Brain pericyte (primary cell): ENCODE measurements around the gene NEB.
"Not testable (repeated sequence)": the region's sequence is repeated elsewhere in the genome, so short reads cannot be mapped to it uniquely, and the experiment has no call there.

Experiments used
- DNase-seq: peaks from one replicate; pipeline ENCODE4 v3.0.0-alpha.2; 2012; ENCODE audit warnings: low read depth, low spot score

The NEB gene

DNA sequence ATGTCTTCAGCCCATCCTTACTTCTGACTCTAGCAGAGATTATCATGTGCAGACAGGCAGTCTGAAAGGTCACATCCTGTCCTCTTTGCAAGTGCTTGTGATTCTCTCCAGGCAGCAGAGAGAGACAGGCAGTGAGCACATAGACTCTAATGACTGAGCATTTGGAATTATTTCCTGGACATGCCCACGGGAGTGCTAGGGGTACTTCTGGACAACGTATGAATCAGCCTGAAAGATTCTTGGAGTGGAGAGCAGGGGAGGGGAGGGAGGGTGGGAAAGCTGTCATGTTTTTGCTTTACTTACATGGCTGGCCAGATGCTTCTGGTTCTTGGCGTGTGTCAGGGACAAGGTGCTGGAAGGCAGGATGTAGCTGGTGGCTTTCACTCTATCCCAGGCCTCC lies 174.0 kb downstream of the NEB start:
- DNase-seq: no peak

DNA sequence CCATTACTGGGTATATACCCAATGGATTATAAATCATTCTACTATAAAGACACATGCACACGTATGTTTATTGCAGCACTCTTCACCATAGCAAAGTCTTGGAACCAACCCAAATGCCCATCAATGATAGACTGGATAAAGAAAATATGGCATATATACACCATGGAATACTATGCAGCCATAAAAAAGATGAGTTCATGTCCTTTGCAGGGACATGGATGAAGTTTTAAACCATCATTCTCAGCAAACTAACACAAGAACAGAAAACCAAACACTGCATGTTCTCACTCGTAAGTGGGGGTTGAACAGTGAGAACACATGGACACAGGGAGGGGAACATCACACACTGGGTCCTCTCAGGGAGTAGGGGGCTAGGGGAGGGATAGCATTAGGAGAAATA lies 174.8 kb downstream of the NEB start:
- not testable (repeated sequence) for DNase-seq

DNA sequence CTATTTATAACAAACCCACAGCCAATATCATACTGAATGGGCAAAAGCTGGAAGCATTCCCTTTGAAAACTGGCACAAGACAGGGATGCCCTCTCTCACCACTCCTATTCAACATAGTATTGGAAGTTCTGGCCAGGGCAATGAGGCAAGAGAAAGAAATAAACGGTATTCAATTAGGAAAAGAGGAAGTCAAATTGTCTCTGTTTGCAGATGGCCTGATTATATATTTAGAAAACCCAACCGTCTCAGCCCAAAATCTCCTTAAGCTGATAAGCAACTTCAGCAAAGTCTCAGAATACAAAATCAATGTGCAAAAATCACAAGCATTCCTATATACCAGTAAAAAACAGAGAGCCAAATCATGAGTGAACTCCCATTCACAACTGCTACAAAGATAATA lies 176.4 kb downstream of the NEB start:
- DNase-seq: not testable (repeated sequence)

DNA sequence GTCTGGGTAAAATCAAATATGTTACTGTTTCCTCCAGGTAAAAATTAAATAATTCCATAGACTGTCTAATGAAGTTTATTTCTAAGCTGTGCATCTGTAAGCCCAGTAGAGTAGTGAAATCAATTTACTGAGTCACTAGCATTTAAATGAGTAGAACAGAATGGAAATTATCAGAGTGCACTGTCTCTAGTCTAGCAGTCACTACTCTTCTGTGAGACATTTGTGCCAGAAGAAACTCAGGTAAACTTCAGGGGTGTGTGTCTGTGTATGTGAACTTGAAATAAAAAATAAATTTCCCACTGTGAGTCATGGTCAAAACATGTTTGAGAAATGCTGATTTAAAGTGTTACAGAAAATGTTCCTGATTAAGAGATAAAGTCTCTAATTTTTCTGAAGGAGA lies 178.2 kb downstream of the NEB start:
- DNase-seq: no peak

DNA sequence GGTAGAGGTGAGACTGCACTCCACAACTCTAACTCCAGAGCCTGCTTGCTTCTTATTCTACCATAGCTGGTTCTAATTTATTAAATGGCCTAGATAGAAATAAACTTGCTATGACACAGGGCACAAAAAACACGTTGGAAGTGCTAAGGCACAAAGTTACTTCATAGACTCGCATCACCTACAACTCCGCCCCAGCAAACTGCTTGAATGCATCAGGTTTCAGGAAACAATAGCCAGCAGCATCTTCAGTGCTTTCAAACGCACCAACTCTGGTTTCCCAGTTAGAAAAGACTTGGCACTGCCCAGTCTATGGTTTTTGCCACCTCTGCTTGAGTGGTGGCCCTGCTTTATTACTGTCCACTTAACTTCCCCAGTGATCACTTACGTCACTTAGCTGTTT lies 182.0 kb downstream of the NEB start:
- no peak for DNase-seq

DNA sequence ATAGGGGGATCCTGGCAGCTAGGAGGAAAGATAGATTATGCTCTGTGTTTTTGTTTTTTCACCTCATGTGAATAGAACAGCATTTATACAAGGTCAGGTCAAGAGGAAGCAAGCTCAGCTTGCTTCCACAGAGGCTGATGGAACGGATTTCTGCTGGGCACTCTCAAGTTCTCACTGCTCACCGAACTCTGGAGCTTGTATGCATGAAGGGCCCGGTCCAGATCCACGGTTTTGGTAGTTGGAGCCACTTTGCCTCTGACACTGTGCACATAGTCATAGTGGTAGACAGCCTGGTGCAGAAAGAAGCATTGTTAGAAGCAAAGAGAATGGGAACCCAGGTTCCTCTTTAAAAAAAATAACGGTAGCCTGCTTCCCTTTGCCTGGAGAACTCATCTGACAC lies 182.7 kb downstream of the NEB start:
- no peak for DNase-seq

DNA sequence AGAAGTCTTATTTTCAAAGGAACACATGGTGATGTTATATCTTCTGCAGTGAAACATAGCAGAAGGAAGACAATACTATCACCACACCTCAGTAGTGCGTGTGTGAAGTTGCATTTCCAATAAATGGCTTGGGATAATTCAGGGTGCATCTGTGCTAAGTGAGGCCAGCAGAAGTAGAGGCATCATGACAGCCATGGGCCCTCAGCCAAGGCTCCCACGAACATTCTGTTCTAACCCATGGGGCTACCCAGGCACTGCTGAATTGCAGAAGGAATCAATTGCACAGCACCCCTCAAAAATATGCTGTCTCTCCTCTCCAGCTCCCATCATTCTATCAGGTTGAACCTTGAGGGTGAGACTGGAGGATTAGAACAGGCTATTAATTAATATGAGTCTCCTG lies 185.1 kb downstream of the NEB start:
- DNase-seq: no peak

DNA sequence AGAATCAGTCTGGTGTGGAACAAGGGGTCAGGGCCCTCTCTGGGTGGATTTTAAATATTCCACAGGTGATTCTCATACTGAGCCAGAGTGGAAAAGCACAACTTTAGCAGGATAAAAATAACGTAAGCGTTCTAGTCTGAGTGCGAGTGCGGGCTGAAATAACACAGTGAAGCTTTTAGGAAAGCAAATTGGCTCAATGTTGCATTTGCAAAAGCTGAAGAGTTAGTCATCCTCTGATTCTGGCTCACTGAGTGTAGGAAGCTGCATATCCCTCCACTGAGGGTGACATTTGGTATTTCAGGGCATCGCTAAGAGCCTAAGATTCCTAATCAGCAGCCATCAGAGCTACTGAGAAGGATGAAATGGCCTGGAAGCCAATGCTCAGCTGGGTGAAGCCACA lies 189.8 kb downstream of the NEB start:
- DNase-seq: no peak

DNA sequence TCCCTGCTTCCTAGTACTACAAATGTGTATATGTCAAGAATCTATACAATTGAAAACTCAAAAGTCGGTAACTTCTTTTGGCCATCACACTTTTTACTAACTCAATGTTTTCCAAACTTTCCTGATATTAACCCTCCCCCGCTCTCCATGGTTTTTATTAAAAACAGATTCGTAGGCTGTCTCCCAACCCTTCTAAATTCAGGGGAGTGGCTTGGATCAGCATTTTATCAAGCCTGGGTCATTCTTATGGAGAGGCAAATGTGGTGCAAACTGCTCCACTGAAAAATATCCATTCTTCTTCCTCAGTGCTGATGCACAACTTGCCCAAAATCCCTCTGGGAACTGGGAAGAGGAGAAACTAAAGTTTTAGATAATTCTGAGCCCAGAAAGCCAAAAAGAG lies 190.4 kb downstream of the NEB start:
- no peak for DNase-seq

DNA sequence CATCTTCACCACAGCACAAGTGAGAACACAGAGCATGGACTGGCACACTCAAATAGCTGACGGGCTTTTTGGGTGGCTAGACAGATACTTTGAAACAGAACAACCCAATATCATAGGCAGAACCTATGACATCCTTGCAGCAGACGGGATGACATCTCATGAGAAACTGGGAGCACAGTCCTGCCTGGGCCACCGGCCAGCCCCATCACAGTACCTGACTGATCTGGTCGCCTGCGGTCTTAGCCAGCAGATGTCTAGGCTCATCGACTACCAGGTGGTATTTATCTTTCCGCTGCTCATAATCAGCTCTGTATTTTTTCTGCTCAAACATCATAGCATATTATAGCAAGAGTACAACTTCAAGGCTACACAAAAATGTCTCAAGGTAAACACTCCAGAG lies 200.3 kb downstream of the NEB start:
- DNase-seq: no peak

DNA sequence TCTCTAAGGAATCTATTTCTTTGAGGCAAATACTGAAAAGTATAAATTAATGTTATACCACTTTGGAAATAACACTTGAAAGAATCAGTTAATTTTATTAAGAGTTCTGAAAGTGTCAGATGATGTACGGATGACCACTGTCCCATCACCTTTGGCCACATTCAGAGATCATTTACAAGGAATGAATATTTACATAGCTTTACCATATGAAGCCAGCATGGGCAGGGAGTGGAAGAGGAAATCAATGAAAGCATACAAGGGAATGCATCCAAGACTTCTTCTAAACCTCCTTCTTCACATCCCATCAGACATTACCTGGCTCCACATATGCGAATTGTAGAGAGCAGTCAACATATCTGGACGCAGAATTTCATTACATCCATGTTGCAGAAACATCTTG lies 201.1 kb downstream of the NEB start:
- no peak for DNase-seq

DNA sequence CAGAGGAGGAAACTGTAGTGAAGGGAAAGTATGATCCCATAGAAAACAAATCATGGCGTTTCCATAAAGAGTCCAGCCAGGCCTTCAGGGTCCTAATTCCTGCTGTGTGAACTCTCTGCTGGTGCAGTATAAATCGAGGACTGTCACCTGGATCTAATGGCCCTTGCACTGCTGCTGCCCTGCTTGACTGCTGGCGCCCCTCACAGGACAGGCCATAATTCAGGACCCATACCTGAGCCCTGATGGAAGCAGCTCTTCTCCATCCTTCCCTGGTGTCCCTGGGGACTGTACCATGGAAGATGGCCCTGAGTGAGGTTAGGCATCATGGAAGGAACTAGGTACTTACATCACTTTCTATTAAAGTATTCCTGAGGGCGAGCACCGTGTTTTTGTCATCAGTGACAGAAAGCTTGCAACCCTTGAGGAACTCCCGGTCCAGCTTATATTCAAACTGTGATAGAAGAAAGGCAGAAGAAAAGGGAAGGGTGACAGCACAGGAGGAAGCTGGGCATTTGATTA lies 207.6 kb downstream of the NEB start:
- no peak for DNase-seq

DNA sequence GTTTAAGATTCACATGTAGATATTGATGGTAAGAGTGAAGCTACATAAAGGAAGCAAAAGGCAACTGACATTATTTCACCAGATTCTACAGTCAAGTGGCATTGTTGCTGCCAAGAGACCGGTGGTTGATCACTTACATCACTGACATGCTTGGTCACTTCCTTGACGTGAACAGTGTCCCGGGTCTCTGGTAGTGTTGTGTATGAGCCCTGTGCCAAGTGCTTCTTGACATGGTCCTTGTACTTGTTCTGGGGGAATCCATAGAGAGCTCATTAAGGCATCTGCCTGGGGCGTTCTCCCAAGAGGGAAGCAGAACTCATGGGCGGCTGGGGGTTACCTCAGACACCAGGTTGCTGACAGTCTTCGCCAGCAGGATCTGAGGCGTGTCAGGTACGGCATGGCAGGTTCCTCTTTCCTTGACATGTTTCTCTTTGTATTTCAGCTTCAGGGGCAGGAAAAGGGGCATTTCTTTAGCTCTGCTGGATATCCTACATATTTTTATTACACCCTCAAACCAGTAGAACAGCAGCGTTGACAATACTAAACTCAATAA lies 208.4 kb downstream of the NEB start:
- DNase-seq: no peak

DNA sequence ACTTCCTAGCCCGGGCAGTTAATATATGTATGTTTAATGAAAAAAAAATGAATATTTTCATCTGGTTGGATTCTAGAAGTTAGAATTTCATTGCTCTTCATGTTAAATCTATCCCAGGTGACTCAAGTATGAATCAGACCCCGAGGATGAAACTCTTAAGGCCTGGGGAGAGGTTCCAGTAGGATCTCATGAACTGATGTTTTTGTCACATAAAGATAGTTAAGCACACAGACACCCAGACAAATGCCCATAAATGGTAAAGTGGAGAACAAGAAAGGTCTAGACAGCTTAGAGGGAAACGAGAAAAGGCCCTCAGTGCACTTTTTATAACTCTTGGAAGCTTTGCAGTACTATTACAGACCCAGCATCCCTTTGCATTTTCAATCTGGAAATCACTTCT lies 210.4 kb downstream of the NEB start:
- no peak for DNase-seq

DNA sequence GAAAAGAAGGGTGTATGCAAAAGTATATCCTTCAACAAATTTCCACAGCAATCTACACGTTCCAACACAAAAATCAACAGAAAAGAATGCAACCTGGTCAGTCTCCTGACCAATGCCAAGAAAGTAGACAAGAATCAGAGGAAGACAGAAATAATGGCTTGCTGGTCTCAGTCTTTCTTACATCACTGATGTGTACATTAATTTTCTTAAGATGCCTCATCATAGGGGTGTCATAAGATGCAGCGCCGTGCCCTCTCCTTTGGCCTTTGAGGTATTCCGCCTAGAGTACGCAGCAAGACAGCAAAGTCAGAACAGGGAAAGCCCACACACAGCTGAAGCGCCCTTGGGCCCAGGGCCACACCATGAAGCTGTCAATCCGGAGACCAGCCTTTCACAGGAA lies 211.7 kb downstream of the NEB start:
- DNase-seq: no peak

DNA sequence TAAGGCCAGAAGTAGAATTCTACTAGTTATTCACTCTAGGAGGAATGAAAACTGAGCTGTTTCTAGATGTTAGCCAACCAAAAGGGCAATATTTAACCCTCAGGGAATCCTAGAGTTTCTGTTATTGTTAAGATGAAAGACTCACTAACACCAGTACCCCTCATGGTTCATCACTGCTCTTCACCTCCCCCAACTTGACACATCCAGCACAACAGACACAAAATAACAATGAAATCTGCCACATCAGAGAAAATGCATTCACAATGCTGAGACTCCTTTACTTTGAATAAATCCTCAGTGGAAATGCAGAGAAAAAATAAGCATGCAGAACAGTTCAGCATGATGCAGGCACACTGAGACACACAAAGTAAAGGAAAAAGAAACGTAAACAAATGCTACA lies 213.3 kb downstream of the NEB start:
- DNase-seq: no peak

DNA sequence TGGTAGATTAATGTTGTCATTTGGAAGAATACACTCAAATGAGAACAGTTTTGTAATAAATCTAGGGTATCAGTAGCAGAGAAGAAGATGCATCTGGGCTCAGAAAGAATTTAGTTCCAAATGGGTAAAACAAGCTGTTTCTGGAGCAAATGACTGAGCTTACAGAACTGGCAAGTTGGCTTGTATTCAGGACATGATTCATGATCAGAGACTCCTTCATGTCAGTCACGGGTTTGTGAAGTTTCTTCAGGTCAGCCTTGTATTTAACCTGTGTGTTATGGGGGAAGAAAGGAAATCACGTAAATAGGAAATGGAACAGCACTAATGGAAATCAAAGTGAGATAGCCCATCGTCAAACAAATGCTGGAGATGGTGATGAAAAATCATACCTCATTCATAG lies 215.5 kb downstream of the NEB start:
- no peak for DNase-seq

DNA sequence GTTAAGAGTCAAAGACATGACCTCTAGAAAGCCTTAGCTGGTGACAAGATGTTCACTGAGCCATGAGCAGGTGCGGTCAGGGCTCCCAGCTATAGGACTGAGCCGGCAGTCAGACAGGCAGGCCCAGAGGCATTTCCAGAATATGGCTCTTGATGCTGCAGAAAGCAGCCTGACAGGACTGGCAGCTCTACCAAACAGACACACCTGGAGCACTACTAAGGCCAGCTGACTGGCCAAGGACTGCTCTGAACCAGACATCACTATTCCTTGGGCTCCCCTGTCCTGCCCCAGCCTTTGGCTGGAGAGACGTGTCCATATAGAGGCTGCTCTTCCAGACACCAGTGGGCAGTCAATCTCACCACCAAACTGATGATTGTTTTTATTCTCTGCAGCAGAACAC lies 225.8 kb downstream of the NEB start:
- DNase-seq: no peak

DNA sequence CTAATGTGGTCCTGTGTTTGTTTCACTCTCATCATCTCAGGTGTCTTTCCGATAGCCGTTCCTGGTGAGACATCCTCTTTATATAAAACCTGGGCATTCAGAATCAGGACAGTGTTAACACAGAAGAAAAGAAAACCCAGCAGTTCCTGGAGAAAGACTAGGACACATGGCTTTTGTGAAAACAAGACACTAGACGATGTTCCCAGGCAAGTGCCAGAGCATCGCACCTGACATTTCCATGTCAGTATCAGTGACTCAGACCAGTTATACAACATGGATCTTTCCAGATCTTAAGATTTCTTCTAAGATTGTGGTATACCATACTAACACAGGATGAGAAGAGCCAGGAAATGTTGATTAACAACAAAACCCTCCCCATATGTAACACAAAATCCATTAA lies 228.1 kb downstream of the NEB start:
- no peak for DNase-seq

DNA sequence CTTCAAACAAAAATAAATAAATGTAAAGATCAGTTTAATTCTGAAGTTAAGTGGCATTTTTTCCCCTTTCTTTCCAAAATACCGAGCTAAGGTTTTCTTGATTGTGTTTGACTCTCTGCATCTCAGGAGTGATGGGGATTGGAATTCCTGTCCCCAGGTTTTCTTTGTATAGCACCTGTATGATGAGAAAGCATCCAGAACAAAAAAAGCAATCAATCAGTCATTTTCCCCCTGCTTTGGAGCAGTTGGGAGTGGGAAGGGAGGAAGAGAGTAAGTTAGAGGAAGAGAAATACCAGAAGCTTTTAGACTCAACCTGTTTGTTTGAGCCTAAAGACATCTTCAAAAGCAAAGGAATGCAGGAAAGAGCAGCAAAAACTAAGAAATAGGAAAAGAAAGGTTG lies 236.1 kb downstream of the NEB start:
- DNase-seq: no peak

DNA sequence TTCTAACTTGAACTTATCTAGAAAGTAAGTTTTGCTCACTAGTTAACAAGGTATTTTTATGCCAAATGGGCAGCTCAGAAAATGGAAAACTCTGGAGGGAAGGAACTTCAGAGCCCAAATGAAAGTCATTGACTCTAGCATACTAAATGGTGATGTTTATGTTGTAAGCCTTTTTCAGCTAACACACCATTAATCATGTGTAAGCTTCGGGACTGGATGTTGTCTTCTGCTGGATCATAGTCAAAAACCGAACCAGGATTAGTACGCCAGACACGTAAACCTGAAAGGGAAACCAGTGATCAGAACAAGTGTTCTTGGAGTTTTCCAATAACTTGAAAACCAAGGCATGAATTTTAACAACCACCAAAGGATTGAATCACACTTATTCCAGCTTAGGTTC lies 242.8 kb downstream of the NEB start:
- DNase-seq: no peak

DNA sequence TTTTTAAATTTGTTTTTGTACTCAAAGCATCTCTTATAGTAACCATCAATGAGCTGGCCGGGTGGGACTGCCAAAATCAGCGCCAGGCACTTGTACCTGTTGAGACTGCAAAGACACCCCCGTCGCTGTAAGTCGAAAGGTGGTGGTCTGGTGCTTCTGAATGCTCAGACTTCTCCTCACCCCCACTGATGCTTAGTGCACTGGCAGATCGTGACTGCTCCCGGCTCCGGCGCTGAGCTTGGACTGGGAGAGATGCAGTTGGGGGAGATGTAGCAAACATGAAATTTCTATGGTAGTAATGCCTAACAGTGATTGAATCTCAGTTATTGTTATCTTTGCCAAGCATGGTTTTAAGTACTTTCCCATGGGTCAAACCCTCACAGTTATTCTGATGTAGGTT lies 244.0 kb downstream of the NEB start:
- DNase-seq: no peak

DNA sequence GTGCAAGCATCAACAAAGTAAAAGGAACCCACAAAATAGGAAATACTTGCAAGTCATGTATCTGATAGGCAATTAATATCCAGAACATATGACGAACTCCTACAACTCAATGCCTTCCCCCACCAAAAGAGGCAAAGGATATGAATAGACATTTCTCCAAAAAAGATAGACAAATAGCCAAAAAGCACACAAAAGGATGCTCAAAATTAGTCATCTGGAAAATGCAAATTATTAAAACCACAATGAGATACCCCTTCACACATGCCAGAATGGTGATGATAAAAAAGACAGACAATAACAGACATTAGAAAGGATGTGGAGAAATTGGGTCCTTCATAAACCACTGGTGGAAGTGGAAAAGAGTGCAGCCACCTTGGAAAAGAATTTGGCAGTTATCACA lies 248.2 kb downstream of the NEB start:
- no peak for DNase-seq

DNA sequence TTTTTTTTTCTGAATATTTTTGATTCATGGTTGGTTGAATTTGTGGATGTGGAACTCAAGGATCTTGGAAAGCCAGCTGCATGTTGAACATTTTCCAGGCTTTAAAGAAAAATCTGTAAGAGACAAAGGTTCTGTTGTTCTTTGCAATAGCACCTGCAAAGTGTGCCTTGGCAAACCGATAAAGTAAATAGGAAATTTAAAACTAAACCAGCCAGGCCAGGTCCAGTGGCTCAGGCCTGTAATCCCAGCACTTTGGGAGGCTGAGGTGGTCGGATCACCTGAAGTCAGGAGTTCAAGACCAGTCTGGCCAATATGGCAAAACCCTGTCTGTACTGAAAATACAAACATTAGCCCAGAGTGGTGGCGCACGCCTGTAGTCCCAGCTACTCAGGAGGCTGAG lies 250.2 kb downstream of the NEB start:
- DNase-seq: no peak

DNA sequence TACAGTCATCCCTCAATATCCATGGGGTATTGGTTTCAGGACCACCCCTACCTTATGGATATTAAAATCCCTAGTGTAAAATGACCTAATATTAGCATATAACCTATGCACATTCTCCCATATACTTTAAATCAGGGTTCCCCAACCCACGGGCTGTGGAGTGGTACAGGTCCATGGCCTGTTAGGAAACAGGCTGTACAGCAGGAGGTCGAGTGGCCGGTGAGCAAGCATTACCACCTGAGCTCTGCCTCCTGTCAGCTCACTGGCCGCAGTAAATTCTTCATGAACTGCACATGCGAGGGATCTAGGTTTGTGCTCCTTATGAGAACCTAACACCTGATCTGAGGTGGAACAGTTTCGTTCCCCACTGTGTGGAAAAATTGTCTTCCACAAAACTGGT lies 250.7 kb downstream of the NEB start:
- DNase-seq: no peak
